ENCODE results near the gene MCL1.

Gene MCL1

GRCh38 chr1:150537732-150538684, 41.4 kb downstream of the MCL1 start:
- peak; percentile 64 for DNase-seq (ENCODE audit: low spot score)

- DNase-seq (ENCODE audit: low spot score), result no peak
Measured at GRCh38 chr1:150536836-150537731, 42.3 kb downstream of the MCL1 start.

GRCh38 chr1:150535511-150536287, 43.7 kb downstream of the MCL1 start:
- DNase-seq (ENCODE audit: low spot score), result peak; percentile 70

- no peak for DNase-seq (ENCODE audit: low spot score)
Measured at GRCh38 chr1:150534002-150534401, 45.4 kb downstream of the MCL1 start.

- no peak for DNase-seq (ENCODE audit: low spot score)
Measured at GRCh38 chr1:150532860-150533259, 46.5 kb downstream of the MCL1 start.

- no peak for DNase-seq (ENCODE audit: low spot score)
Measured at GRCh38 chr1:150530491-150531159, 48.8 kb downstream of the MCL1 start.

- DNase-seq (ENCODE audit: low spot score), result no peak
Measured at GRCh38 chr1:150529017-150529416, 50.4 kb downstream of the MCL1 start.

GRCh38 chr1:150528196-150528595, 51.2 kb downstream of the MCL1 start:
- peak; percentile 70 for DNase-seq (ENCODE audit: low spot score)

GRCh38 chr1:150525348-150525747, 54.1 kb downstream of the MCL1 start:
- DNase-seq (ENCODE audit: low spot score), result no peak
